Ishikawa (cell line): ENCODE data around the gene KIRREL3.

Source experiments
- CEBPB ChIP-seq: IDR thresholded peaks from 2 replicates; pipeline ENCODE4 v1.6.1; 2012
- CREB1 ChIP-seq: IDR thresholded peaks from 2 replicates; pipeline ENCODE4 v1.6.1; 2012; ENCODE audit warnings: low read depth
- EGR1 ChIP-seq: IDR thresholded peaks from 2 replicates; pipeline ENCODE4 v1.6.1; 2012
- EP300 ChIP-seq: IDR thresholded peaks from 2 replicates; pipeline ENCODE4 v1.6.1; 2012; ENCODE audit warnings: borderline replicate concordance
- FOXM1 ChIP-seq: IDR thresholded peaks from 2 replicates; pipeline ENCODE4 v1.6.1; 2012; ENCODE audit warnings: low read depth, borderline replicate concordance
- MAX ChIP-seq: IDR thresholded peaks from 2 replicates; pipeline ENCODE4 v1.6.1; 2012
- NFIC ChIP-seq: IDR thresholded peaks from 2 replicates; pipeline ENCODE4 v1.6.1; 2012
- RAD21 ChIP-seq: IDR thresholded peaks from 2 replicates; pipeline ENCODE4 v1.6.1; 2012; ENCODE audit warnings: low read depth
- REST ChIP-seq: IDR thresholded peaks from 2 replicates; pipeline ENCODE4 v1.6.1; 2012; ENCODE audit warnings: low read depth, mild to moderate bottlenecking
- TAF1 ChIP-seq: IDR thresholded peaks from 2 replicates; pipeline ENCODE4 v1.6.1; 2012; ENCODE audit warnings: low read depth, mild to moderate bottlenecking
- TCF12 ChIP-seq: IDR thresholded peaks from 2 replicates; pipeline ENCODE4 v1.6.1; 2012; ENCODE audit warnings: low read depth
- TEAD4 ChIP-seq: IDR thresholded peaks from 2 replicates; pipeline ENCODE4 v1.6.1; 2012
- USF1 ChIP-seq: IDR thresholded peaks from 2 replicates; pipeline ENCODE4 v1.6.1; 2012
- YY1 ChIP-seq: IDR thresholded peaks from 2 replicates; pipeline ENCODE4 v1.6.1; 2012; ENCODE audit warnings: low read depth
- ZBTB7A ChIP-seq: IDR thresholded peaks from 2 replicates; pipeline ENCODE4 v1.6.1; 2012; ENCODE audit warnings: low read depth

The KIRREL3 gene

GRCh38 chr11:126601550-126602215 lies 398.9 kb downstream of the KIRREL3 start:
- TF ChIP-seq CREB1 (no peak), REST (no peak), RAD21 (no peak), CEBPB (no peak), YY1 (no peak), FOXM1 (no peak), TAF1 (no peak), MAX (no peak), TCF12 (no peak), EP300 (no peak), TEAD4 (no peak), NFIC (no peak), USF1 (no peak)

- no peak for TF ChIP-seq NFIC
- no peak for TF ChIP-seq EGR1
- no peak for TF ChIP-seq CEBPB
Measured at GRCh38 chr11:126601136-126601535, 399.4 kb downstream of the KIRREL3 start.

- TF ChIP-seq EP300 (no peak), MAX (no peak), TAF1 (no peak), NFIC (no peak), CEBPB (no peak), TCF12 (no peak), CREB1 (no peak), ZBTB7A (no peak), FOXM1 (no peak), RAD21 (no peak)
Measured at GRCh38 chr11:126599217-126599897, 401.2 kb downstream of the KIRREL3 start.

- TF ChIP-seq EGR1 (no peak), CEBPB (no peak), RAD21 (no peak), REST (no peak), TAF1 (no peak), NFIC (no peak), ZBTB7A (no peak)
Measured at GRCh38 chr11:126598344-126599216, 402.0 kb downstream of the KIRREL3 start.

- TF ChIP-seq MAX (no peak), CEBPB (no peak), EP300 (no peak), REST (no peak), YY1 (no peak), USF1 (no peak), TEAD4 (no peak), CREB1 (no peak), NFIC (no peak), RAD21 (no peak), TCF12 (no peak), EGR1 (no peak), TAF1 (no peak), FOXM1 (no peak), ZBTB7A (no peak)
Measured at GRCh38 chr11:126597041-126597440, 403.5 kb downstream of the KIRREL3 start.
